ENCODE results near the gene TNS2. TPM values are rescaled to one million over a fixed set of nuclear protein-coding genes. Genes with fewer than 3 reads are reported as not detected.

The TNS2 gene
- polyA plus RNA-seq, 1 of the 3 experiments (the other 2 are of a cell fraction), result 50.0 TPM

Small RNA genes within 50 kb of the gene (small RNA-seq; reads per million reads assigned to genes)
- 0 to 0.21 (median 0) reads per million in 7 experiments for gene MIR6757

Other genes with a start within 250 kb of the TNS2 start
- not detected in 2 replicates for gene KRT4, start 235.9 kb upstream of the TNS2 start, polyA plus RNA-seq (2012; rRNA removed)
- not detected in 2 replicates for gene KRT79, start 215.8 kb upstream of the TNS2 start, polyA plus RNA-seq (2012; rRNA removed)
- not detected in 2 replicates for gene KRT78, start 201.1 kb upstream of the TNS2 start, polyA plus RNA-seq (2012; rRNA removed)
- 47.7 and 49.4 TPM in 2 replicates for gene KRT8, start 145.0 kb upstream of the TNS2 start, polyA plus RNA-seq (2012; rRNA removed)
- gene KRT18, start 100.9 kb upstream of the TNS2 start, polyA plus RNA-seq (2012; rRNA removed), result 332 and 351 TPM in 2 replicates
- 267 and 292 TPM in 2 replicates for gene EIF4B, start 43.6 kb upstream of the TNS2 start, polyA plus RNA-seq (2012; rRNA removed)
- 20.3 and 25.8 TPM in 2 replicates for gene SPRYD3, start 29.3 kb downstream of the TNS2 start, polyA plus RNA-seq (2012; rRNA removed)
- 290 and 570 TPM in 2 replicates for gene IGFBP6, start 47.6 kb downstream of the TNS2 start, polyA plus RNA-seq (2012; rRNA removed)
- 0.13 and 0.18 TPM in 2 replicates for gene SOAT2, start 53.4 kb downstream of the TNS2 start, polyA plus RNA-seq (2012; rRNA removed)
- 14.6 and 21.8 TPM in 2 replicates for gene ZNF740, start 130.7 kb downstream of the TNS2 start, polyA plus RNA-seq (2012; rRNA removed)
- gene CSAD, start 130.9 kb downstream of the TNS2 start, polyA plus RNA-seq (2012; rRNA removed), result 32.2 and 45.4 TPM in 2 replicates
- 0.25 and 0.31 TPM in 2 replicates for gene ITGB7, start 157.2 kb downstream of the TNS2 start, polyA plus RNA-seq (2012; rRNA removed)
- 35.0 and 36.6 TPM in 2 replicates for gene RARG, start 182.1 kb downstream of the TNS2 start, polyA plus RNA-seq (2012; rRNA removed)
- 6.9 and 8.6 TPM in 2 replicates for gene ESPL1, start 218.2 kb downstream of the TNS2 start, polyA plus RNA-seq (2012; rRNA removed)
- gene PFDN5, start 245.5 kb downstream of the TNS2 start, polyA plus RNA-seq (2012; rRNA removed), result 1,198 and 1,880 TPM in 2 replicates
- gene MYG1, start 249.6 kb downstream of the TNS2 start, polyA plus RNA-seq (2012; rRNA removed), result 93.5 and 101 TPM in 2 replicates

All from SK-N-SH (cell line).